ENCODE data around the gene FZD7. TPM values are rescaled to one million over a fixed set of nuclear protein-coding genes. Genes with fewer than 3 reads are reported as not detected.

Gene FZD7
- total RNA-seq, 1 experiment from 2014 or later, result 41.4 TPM

- no TSS peak for BruUV-seq (replicated peaks)
- no peaks in the 10 kb centered on the region for H3K27me3 Mint-ChIP-seq (ENCODE audit: insufficient read depth, unreplicated experiment)
Measured at GRCh38 chr2:202024871-202025270, 8.8 kb upstream of the FZD7 start.

DNA sequence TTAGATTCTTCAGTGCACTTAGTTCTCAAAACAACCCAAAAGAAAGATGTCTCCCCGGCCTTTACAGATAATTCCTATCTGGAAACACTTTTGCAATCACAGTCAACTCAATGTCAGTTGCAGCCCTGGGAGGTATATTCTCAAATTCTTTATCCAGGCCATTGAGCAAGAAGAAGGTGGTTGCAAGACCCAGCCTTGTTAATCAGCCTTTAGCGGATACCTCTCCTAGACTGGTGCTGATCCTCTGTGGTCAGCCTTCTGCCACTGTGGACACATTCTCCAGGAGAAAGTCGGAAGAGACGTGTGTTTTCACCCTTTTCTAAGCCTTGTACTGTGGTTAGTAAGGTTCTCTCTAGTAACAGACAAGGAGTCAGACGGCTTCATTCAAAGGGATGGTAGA lies 7.8 kb upstream of the FZD7 start:
- no peaks in the 10 kb centered on the region for H3K27me3 Mint-ChIP-seq (ENCODE audit: insufficient read depth, unreplicated experiment)
- no peak overlapping the region for H3K27ac Mint-ChIP-seq (ENCODE audit: unreplicated experiment)
- no peak for DNase-seq
- Histone ChIP-seq H3K9me3 (no peaks in the 10 kb centered on the region; the same call in 1 of the 2 replicates), H3K4me3 (ENCODE audit: low read depth, low read length) (no peak overlapping the region), H3K27me3 (replicated peaks; ENCODE audit: control insufficient read depth, insufficient read depth, low read length) (no peaks in the 10 kb centered on the region), H3K4me1 (no peaks in the 10 kb centered on the region), H3K36me3 (ENCODE audit: control insufficient read depth, insufficient read depth, low read length) (no peaks in the 10 kb centered on the region)
- POLR2A ChIA-PET, result no interaction called here
- no peaks in the 10 kb centered on the region for H3K4me1 Mint-ChIP-seq (ENCODE audit: low read depth, unreplicated experiment)
- CTCF ChIA-PET, result no interaction called here
- intact Hi-C loops (cut with micrococcal nuclease; ENCODE audit: unreplicated experiment), result no loop called here
- TF ChIP-seq, protein P1, sequence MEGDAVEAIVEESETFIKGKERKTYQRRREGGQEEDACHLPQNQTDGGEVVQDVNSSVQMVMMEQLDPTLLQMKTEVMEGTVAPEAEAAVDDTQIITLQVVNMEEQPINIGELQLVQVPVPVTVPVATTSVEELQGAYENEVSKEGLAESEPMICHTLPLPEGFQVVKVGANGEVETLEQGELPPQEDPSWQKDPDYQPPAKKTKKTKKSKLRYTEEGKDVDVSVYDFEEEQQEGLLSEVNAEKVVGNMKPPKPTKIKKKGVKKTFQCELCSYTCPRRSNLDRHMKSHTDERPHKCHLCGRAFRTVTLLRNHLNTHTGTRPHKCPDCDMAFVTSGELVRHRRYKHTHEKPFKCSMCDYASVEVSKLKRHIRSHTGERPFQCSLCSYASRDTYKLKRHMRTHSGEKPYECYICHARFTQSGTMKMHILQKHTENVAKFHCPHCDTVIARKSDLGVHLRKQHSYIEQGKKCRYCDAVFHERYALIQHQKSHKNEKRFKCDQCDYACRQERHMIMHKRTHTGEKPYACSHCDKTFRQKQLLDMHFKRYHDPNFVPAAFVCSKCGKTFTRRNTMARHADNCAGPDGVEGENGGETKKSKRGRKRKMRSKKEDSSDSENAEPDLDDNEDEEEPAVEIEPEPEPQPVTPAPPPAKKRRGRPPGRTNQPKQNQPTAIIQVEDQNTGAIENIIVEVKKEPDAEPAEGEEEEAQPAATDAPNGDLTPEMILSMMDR (IDR thresholded peaks at IDR 0.05; ENCODE audit: insufficient read depth in 1 of 2, low read depth in 1 of 2, low read length in 1 of 2, severe bottlenecking in 1 of 2, unreplicated experiment in 1 of 2), result no peak
- H3K4me3 Mint-ChIP-seq (ENCODE audit: unreplicated experiment), result no peak overlapping the region
- H3K9me3 Mint-ChIP-seq (ENCODE audit: unreplicated experiment), result no peaks in the 10 kb centered on the region
- no TSS peak for BruUV-seq (replicated peaks)
- no peaks in the 10 kb centered on the region for H3K36me3 Mint-ChIP-seq (ENCODE audit: insufficient read depth, unreplicated experiment)

More at GRCh38 chr2:202024871-202025270, 8.8 kb upstream of the FZD7 start:
- Mint-ChIP-seq H3K36me3 (ENCODE audit: insufficient read depth, unreplicated experiment) (no peaks in the 10 kb centered on the region), H3K27ac (ENCODE audit: unreplicated experiment) (no peak overlapping the region), H3K9me3 (ENCODE audit: unreplicated experiment) (no peaks in the 10 kb centered on the region), H3K4me3 (ENCODE audit: unreplicated experiment) (no peak overlapping the region), H3K4me1 (ENCODE audit: low read depth, unreplicated experiment) (no peaks in the 10 kb centered on the region)
- Histone ChIP-seq H3K4me3 (ENCODE audit: low read depth, low read length) (no peak overlapping the region), H3K4me1 (no peaks in the 10 kb centered on the region), H3K36me3 (ENCODE audit: control insufficient read depth, insufficient read depth, low read length) (no peaks in the 10 kb centered on the region), H3K27me3 (replicated peaks; ENCODE audit: control insufficient read depth, insufficient read depth, low read length) (no peaks in the 10 kb centered on the region), H3K9me3 (no peaks in the 10 kb centered on the region; the same call in 1 of the 2 replicates)
- DNase-seq, result no peak
- intact Hi-C loops (cut with micrococcal nuclease; ENCODE audit: unreplicated experiment), result no loop called here
- TF ChIP-seq, protein P1 (IDR thresholded peaks at IDR 0.05; ENCODE audit: insufficient read depth in 1 of 2, low read depth in 1 of 2, low read length in 1 of 2, severe bottlenecking in 1 of 2, unreplicated experiment in 1 of 2), result no peak
- POLR2A ChIA-PET, result no interaction called here
- CTCF ChIA-PET, result no interaction called here

DNA sequence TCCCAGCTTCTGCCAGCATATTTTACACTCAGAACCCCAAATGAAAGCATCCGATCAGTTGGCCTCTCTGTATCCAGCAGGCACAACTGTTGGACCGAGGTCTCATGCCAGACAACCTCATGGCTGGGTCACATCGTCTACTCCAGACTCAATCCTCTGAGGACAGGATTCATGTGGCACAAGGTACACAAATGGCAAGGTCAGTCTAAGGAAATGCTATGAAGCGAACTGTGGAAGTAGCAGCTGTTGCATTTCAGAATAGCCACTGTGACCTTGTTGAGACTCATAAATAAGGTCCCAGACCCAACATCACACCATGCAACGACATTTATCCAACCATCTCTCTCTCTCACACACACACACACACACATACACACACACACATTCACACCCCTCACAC lies 7.1 kb upstream of the FZD7 start:
- H3K4me3 ChIP-seq (ENCODE audit: low read depth, low read length), result no peak overlapping the region
- no peaks in the 10 kb centered on the region for H3K9me3 Mint-ChIP-seq (ENCODE audit: unreplicated experiment)
- no peak for DNase-seq
- H3K27me3 ChIP-seq (replicated peaks; ENCODE audit: control insufficient read depth, insufficient read depth, low read length), result no peaks in the 10 kb centered on the region
- H3K9me3 ChIP-seq, result no peaks in the 10 kb centered on the region; the same call in 1 of the 2 replicates
- H3K36me3 Mint-ChIP-seq (ENCODE audit: insufficient read depth, unreplicated experiment), result no peaks in the 10 kb centered on the region
- H3K4me3 Mint-ChIP-seq (ENCODE audit: unreplicated experiment), result no peak overlapping the region
- peaks cover 1% of the 10 kb centered on the region; the same call in 1 of the 2 replicates for H3K4me1 ChIP-seq
- CTCF ChIA-PET, result no interaction called here
- intact Hi-C loops (cut with micrococcal nuclease; ENCODE audit: unreplicated experiment), result no loop called here
- TF ChIP-seq, protein P1 (IDR thresholded peaks at IDR 0.05; ENCODE audit: insufficient read depth in 1 of 2, low read depth in 1 of 2, low read length in 1 of 2, severe bottlenecking in 1 of 2, unreplicated experiment in 1 of 2), result no peak
- POLR2A ChIA-PET, result no interaction called here
- no peak overlapping the region for H3K27ac Mint-ChIP-seq (ENCODE audit: unreplicated experiment)
- H3K36me3 ChIP-seq (ENCODE audit: control insufficient read depth, insufficient read depth, low read length), result no peaks in the 10 kb centered on the region
- BruUV-seq (replicated peaks), result no TSS peak
- no peaks in the 10 kb centered on the region for H3K27me3 Mint-ChIP-seq (ENCODE audit: insufficient read depth, unreplicated experiment)
- no peaks in the 10 kb centered on the region for H3K4me1 Mint-ChIP-seq (ENCODE audit: low read depth, unreplicated experiment)

Measured in Caco-2 (cell line).